Activated effector memory CD4-positive, alpha-beta T cell treated with anti-CD3 and anti-CD28 coated beads, Interleukin-2, amount 50 U/mL, for 16 hours (primary cell): ENCODE data around the gene SLC17A9.
A peak's percentile ranks its signal among the peaks of the same experiment; 100 is the strongest.

Experiments used
- DNase-seq: peaks from one replicate; pipeline ENCODE4 v3.0.0-alpha.2; 2020

The SLC17A9 gene

DNA sequence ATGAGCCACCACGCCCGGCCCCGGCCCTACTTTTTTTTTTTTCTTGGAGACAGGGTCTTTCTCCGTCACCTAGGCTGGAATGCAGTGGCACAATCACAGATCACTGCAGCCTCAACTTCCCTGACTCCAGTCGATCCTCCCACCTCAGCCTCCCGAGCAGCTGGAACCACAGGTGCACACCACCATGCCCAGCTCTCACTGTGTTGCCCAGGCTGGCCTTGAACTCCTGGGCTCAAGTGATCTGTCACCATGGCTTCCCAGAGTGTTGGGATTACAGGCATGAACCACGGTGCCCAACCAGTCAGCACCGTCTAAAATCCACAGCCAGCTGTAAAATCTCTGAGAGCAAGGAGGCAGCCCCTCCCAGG, 17.4 kb downstream of the SLC17A9 start:
- DNase-seq = no peak

DNA sequence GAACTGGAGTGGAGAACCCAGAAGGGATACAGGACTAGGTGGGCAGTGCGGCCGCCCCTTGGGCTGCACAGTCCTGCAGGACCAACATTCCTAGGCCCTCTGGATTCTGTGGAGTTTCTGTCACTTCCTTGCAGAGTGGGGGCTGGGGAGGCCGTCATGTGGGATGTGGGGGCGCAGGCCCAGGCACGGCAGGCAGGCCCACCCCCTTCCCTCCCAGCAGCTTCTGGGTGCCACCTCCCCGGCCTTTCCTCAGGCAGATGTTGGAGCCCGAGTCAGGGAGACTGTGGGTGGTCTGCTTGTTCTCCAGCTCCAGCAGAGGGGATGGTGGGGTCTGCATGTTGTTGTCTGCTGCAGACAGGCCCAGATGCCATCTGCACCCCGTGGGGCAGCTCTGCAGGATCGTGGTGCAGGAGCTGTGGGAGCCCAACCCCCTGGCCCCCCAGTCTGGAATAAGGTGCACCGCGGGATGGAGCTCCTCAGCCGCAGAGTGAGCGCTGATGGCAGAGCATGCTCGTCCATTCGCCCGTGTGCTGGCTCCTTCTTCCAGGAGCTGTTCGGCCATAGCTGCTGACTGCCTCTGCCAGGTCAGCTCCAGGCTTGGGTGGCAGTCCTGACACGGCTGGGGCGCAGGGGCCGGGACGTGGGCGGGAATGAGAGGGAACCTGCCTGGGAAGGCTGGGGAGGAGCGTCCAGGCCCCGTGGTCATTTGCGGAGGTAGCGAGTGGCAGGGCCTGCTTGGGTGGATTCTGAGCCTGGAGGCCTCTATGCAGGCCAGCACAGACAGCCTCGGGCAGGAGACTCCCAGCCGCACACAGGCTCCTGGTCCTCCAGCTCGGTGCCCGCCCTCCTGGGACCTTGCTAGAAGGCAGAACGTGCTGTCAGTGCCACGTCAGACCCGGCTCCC, 18.1 kb downstream of the SLC17A9 start:
- no peak for DNase-seq

DNA sequence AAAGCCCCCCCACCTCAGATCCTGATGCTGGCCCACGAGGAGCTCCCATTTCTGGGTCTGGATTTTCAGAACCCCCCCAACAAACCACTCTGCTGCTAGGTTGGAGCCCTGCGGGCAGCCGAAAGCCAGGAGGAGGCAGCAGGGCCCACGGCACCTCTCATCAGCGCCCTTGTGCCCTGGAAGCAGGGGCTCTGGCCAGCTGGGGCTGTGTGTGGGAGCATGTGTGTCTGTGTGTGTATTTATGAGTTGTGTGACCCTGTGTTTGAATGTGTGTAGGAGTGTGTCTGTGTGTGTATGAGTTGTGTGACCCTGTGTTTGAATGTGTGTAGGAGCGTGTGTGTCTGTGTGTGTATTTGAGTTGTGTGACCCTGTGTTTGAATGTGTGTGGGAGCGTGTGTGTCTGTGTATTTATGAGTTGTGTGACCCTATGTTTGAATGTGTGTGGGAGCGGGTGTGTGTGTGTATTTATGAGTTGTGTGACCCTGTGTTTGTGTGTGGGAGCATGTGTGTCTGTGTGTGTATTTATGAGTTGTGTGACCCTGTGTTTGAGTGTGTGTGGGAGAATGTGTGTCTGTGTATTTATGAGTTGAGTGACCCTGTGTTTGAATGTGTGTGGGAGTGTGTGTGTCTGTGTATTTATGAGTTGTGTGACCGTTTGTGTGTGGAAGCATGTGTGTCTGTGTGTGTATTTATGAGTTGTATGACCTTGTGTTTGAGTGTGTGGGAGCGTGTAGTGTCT, 18.9 kb downstream of the SLC17A9 start:
- no peak for DNase-seq

DNA sequence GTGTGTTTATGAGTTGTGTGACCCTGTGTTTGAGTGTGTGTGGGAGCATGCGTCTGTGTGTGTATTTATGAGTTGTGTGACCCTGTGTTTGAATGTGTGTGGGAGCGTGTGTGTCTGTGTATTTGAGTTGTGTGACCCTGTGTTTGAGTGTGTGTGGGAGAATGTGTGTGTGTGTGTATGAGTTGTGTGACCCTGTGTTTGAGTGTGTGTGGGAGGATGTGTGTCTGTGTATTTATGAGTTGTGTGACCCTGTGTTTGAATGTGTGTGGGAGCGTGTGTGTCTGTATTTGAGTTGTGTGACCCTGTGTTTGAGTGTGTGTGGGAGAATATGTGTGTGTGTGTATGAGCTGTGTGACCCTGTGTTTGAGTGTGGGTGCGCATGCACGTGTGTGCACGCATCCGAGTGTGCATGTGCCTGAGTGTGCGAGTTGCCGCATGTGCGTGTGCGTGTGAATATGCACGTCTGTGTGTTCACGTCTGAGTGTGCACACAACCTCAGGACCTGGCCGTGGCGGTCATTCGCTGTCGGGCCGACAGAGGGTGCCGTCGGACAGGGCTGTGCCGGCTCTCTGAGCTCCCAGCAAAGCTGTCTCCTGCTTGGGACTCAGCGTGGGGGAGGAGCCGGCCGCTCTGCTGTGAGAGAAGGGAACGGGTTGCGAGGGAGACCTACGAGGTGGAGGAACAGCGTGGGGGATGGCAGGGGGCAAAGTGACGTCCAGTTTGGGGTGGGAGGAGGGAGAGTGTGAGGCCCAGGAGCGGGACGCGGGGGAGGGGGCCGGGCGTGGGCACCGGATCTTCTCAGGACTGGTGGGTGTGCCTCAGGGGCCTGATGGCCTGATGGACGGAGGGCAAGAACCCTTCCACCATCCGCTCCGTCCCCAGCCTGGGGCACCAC, 19.7 kb downstream of the SLC17A9 start:
- peak; percentile 93 for DNase-seq

DNA sequence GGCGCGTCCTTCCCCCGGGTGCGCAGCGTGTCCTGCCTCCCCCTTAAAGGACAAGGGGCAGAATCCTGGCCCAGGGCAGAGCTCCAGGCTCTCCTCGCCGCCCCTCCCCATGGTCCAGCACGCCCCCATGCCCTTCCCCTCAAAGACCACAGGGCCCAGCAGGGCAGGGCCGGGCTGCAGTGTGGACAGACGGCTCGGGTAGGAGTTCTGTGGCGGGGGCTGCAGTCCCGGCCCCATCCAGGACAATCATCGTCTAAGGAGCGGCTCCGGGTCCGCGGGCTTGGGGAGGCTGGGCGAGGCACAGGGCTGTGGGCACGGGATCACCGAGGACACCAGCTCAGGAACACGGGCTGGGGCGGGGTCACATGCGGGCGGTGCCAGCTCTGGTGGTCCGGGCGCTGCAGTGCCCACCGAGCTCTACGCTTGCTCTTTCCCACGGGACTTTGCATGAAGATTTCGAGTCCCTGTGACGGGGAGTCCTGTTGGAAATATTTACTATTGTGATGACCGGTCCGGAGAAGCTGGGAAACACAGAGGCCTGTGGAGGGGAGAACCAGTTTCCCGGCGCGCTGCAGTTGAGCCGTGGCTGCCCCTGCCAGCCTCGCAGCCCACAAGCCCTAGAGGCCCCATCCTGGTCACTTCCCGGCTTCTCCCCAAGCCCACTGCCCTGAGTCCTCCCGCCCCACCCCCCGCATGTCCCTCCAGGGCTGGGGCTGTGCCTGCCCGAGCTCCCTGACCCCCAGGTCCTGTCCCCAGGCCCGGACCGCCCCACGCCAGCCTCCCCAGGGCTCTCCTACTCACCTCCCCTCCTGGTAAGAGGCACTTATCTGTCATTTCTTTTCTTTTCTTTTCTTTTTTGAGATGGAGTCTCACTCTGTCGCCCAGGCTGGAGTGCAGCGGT, 20.6 kb downstream of the SLC17A9 start:
- DNase-seq = no peak

DNA sequence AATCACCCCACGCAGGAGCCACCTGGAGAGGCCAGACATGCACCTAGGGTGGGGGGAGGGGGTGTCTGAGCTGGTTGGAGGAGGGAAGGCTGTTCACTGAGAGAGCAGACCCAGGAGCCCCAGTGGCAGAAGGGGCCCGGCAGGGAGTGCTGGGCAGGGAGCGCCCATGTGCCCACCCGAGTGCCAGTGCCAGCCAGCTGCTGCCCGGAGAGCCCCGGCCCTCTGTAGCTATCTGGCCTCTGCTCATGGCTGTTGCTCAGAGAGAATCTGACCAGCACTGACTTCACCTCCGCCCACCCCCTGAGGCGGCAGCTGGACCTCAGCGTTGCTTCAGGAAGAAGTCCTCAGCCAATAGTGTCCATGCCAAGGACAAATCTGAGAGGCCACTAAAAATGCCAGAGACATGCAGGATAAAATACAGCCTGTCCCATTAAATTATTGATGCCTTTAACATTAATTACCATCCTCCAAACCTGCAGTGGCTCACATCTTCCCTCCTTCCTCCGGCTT, 22.8 kb downstream of the SLC17A9 start:
- no peak for DNase-seq

DNA sequence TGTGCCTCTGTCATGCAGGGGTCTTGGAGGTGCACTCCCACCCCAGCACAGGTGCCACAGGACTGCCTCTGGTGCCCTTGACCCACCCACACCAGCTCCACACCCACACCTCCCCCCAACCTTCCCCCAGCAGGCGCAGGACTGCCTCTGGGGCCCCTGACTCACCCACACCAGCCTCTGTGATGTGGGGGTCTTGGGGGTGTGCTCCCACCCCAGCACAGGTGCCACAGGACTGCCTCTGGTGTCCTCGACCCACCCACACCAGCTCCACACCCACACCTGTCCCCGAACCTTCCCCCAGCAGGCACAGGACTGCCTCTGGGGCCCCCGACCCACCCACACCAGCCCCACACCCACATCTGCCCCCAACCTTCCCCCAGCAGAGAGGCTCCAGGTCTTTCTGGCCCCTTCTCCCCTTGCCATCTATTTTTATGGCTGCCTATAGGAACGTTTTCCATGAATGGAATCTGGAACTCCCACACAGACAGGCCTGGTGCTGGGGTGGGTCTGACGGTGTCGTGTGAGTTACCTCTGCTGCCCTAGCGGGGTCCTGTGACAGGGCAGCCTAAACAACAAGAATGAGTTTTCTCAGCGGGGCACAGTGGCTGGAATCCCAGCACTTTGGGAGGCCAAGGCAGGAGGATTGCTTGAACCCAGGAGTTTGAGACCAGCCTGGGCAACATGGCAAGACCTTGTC, 23.5 kb downstream of the SLC17A9 start:
- DNase-seq = no peak

DNA sequence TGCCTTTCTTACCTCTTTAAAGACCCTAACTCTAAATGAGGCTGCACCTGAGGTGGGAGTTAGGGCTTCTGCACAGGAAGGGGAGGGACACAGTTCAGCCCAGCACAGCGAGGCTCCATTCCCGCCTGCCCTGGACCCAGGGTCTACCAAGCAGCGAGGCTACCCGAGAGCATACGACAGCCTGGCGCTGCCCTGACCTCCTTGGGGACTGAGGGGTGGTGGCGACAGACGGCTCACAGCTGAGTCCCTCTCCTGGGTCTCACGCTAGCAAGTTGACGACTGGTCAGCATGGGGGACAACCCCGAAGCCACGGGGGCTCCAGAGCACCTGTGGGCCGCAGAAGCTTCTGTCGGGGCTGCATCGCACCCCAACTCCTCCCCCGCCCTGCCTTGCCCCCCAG, 24.4 kb downstream of the SLC17A9 start:
- no peak for DNase-seq

DNA sequence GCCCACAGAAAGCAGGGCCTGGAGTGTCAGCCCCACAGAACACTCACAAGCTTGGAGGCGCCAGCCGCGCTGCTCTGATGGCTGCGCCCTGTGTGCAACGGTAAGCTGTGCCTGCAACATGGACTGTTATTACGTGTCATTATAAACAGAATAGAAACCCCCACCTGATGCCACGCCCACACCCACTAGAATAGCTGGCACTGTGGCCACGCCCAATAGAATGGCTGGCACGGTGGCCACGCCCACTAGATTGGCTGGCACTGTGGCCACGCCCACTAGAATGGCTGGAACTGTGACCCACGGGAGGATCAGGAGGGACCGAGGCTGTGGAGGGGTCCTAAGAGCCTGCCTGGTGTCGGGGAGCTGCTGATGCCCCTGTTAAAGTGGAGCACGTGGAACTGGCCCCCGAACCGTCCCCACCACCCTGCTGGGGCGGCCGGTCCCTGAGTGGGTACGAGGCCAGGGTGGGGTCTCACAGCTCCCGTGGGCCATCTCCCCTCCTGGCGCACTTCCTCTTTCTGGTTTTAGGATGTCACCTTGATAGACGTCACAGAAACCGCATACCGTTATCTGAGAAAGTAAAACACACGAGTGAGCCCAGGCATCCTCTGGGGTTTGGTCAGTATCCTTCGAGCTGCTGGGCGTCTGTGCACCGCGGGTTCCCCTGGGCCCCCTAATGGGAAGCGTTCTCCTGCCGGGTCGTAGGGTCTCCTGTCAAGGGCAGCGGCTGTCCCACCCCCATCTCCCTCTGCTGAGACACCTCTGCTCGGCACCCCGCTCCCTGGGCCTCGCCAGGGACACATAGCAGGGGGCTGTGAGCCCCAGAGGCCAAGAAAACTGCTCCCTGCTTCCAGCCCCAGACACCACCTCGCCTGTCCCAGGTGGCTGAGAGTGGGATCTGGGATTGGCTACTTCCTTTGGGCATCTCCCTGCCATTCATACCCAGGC, 25.4 kb downstream of the SLC17A9 start:
- DNase-seq = peak; percentile 93

DNA sequence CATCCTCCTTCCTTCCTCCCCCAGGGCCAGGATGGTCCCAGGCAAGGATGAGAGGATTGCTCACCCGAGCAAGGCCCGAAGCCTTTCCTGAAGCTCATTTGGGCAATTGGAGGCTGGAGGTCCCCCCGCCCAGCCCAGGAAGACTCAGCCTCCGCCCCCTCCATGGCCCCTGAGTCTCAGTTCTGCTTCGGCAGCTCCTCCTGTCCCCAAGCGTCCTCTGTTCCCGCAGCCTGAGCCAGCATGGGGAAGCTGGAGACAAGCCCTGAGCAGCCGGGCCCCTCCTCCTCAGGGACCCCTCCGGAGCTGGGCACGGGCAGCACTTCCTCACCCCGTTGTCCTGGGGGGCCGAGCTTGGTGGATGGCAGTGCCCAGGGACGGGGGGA, 26.0 kb downstream of the SLC17A9 start:
- no peak for DNase-seq

DNA sequence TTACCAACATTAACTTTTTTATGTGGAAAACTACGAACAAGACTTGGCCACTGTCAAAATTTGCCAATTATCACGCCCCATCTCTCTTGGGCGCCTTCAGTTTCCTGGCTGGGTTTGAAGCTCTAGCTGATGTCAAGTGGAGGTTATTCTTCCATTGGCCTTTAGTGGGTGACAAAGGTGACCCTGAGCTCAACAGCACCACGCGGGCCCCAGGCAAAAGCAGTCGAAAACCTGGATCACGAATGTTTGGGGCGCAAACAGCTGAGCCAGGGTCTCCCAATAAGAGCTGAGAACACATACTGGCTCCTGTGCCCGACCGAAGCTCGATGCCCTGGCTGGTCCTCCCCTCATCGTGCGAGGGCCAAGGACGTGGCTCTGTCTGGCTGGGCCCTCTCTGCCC, 26.8 kb downstream of the SLC17A9 start:
- DNase-seq = no peak

DNA sequence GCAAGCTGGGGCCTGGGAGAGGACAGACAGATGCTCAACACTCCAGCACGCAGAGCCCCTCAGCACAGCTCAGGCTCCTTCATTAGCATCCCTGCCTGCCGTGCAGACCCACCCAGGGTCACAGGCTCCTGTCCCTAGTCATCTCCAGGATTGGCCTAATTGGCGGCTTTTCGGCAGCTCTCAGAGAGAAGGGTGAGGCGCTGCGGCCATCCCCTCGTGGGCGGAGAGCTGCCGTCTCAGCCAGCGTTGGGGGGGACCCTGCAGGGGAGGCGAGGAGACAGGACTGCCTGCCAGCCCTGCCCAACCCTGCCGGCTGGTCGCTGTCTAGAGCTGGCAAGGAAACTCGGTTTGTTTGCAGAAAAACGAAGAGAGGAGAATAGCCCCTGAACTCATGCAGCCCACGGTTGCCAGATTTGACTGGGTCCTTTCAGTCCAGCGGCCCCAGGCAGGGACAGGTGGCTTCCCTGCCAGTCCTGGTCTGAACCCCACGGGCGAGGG, 27.4 kb downstream of the SLC17A9 start:
- no peak for DNase-seq

DNA sequence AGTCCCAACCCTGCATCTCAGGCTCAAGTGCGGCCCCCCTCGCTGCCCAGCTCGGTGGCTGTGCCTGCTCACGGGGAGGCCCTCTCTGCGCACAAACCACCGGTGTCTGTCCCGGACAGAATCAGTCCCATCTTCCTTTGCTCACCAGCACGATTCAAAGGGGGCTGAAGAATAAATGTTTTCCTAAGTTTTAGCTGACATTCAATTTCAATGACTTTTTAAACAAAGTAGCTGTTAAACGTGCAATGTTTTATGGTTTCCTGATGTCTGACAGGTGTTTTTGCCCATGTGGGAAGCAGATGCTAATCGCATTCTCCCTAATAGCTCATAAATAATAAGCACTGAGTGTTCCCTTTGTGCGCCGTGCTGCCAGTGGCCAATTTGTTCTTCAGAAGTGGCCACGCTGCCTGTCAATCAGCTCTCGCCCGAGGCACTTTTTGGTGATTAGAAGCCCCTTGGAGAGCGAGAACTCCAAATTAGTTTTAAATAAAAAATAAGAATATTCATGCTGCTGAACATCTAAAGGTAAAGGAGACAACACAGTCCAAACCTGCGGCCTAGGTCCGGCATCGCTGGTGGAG, 28.0 kb downstream of the SLC17A9 start:
- no peak for DNase-seq

DNA sequence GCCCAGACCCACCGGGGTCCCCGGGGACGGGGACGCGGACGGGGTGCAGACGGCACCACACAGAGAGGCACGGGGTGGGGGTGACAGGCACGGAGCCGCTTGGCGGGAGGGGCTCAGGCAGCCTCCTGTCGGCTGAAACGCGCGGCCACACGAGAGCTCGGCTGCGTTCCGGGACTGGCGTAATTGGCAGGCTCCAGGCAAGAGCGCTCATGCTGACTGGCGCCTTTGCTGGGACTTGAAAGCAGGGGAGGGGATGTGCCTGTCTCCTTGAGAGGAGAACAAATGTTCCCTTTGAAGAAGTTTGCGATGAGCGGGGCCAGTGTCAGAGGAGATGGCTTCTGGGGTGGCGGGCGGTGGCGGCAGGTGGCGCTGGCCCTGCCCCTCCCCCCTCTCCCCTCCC, 28.5 kb downstream of the SLC17A9 start:
- peak; percentile 76 for DNase-seq

DNA sequence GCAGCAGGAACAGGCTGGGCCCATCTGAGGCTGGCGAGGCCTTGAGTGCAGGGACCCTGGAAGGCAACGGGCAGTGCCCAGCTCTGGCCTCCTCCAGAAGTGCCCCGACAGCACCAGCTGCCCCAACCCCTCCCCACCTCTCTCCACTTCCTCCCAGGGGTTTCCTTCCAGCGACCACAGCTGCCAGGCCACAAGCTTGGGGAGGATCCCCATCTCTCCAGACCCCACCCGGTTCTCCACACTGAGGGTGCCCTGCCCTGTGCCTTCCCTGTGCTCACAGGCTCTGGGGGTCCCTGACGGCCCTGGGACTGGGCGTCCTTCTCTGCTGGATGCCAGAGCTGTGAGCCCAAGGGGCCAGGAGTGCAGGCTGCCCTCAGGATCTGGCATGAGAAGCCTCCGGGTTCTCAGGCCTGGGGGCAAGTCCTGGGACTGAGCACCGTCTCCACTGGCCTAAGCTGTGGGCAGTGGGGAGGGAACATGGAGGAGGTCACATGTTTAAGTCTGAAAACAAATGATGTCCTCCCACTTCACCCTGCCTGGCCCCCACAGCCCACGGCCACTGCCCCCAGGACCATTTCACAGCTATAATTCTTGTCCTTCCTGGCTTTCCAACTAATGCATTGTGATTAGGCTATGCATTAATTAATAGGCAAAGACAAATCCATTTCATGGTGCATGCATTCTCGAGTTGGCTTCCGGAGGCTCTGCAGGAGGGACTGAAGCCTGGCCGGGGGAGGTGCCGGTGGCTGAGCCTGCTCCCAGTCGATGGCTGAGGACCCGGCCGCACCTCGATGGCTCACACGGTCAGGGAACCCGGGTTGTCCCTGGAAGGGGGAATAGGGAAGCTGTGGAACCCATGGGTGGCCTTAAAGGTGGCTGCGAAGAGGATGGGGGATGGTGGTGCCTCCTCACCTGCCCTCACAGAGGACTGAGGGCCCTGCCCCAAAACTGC, 29.9 kb downstream of the SLC17A9 start:
- DNase-seq = no peak

DNA sequence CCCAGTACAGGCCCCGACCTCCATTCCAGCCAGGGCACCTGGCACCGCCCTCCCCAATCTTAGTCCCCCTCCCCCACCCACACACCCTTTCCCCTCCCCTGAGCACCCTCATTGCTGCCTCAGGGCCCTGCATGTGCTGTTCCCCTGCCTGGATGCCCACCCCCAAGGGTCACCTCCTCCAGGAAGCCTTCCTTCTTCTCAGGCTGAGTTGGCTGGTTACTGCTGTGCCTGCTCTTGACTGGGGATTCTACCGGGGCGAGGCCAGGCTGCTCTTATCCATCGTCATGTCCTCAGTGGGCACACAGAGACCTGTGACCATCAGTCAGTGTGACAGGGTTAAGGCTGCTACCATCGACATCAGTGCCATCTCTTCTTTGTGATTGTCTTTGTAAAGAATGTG, 30.7 kb downstream of the SLC17A9 start:
- DNase-seq = no peak

DNA sequence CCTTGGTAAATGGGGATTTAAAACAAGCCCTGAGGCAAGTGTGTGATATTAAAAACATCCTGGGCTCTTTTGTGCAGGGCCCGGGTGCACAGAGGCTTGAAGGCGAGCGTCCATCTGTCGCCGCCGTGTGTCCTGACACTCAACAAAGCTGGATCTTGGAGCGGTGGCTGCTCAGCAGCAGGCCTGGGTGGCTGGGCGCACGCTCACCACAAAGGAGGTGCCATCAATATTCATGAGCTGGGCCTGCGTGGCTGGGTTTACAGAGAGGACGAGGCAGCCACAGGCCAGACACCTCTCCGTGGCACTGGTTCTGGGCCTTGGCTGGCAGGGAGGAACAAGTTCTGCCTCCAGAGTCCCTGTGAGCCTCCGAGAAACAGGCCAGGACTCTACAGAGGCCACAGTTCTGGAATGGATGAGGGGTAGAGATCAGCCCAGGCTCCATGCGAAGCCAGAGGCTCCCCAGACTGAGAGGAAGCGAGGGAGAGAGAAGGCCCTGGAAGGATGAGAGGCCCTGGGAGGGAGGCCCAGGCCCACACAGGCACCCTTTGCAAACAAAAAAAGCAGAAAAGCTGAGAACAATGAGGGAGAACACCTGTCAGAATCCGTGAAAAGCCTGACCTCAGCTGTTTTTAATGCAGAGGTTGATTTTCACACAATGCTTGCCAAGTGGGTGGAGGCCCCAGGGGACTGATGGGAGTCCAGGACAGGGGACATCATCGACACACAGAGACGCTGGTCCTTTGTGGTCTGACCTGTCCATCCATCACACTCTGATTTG, 32.3 kb downstream of the SLC17A9 start:
- DNase-seq = no peak

DNA sequence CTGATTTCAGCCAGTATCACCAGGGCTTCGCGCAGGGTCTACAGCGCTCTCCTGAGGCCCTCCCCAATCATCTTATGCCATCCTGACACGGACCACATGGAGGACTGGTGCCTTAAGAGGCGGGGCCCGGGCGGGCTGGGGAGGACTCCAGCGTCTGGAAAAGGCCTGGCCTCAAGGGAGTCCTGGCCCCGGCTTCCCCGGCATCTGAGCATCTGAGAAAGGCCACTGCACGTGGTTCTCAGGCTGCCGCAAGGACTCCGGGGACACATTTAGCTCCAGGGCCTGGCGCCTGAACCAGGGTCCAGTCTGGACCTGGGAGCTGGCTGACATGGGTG, 32.9 kb downstream of the SLC17A9 start:
- DNase-seq = no peak
